Heart left ventricle (tissue), 16 donors: ENCODE measurements around the gene EARS2. TPM values are rescaled to one million over a fixed set of nuclear protein-coding genes. Genes with fewer than 3 reads are reported as not detected.

ENCODE experiments used
- ATAC-seq, 4 donors: fragments of 200-7000 bp; cut with Tn5 transposase; one replicate each; pipeline ENCODE4 v1.9.1; 2020 to 2022; ENCODE audit warnings: moderate library complexity in 4 of 4, mild to moderate bottlenecking in 3 of 4, moderate number of reproducible peaks in 1 of 4
- DNase-seq, 5 donors: peaks; one replicate each; pipeline ENCODE4 v3.0.0-alpha.2; 2020
- H3K27ac ChIP-seq, 12 donors: fragments of 200-600 bp; sonication (generic) in 4 of 12; one replicate each; pipeline versions ENCODE4 v1.5.0 to v1.8.0; 2016 to 2022; ENCODE audit warnings: mild to moderate bottlenecking in 2 of 12
- H3K27me3 ChIP-seq, 9 donors: fragments of 200-600 bp; sonication (generic) in 2 of 9; one replicate each; pipeline versions ENCODE4 v1.5.1 to v1.8.0; 2016 to 2022; ENCODE audit warnings: mild to moderate bottlenecking in 3 of 9
- H3K36me3 ChIP-seq, 9 donors: fragments of 200-600 bp; sonication (generic) in 2 of 9; one replicate each; pipeline versions ENCODE4 v1.5.0 to v1.8.0; 2018 to 2022; ENCODE audit warnings: mild to moderate bottlenecking in 2 of 9
- H3K4me1 ChIP-seq, 12 donors: fragments of 200-600 bp; sonication (generic) in 4 of 12; one replicate each; pipeline versions ENCODE4 v1.5.0 to v1.8.0; 2016 to 2022; ENCODE audit warnings: mild to moderate bottlenecking in 3 of 12
- H3K4me3 ChIP-seq, 12 donors: fragments of 200-600 bp; sonication (generic) in 4 of 12; one replicate each; pipeline versions ENCODE4 v1.5.0 to v1.8.0; 2017 to 2022; ENCODE audit warnings: mild to moderate bottlenecking in 9 of 12, moderate library complexity in 4 of 12
- H3K9me3 ChIP-seq, 12 donors: fragments of 200-600 bp; sonication (generic) in 4 of 12; one replicate each; pipeline versions ENCODE4 v1.5.0 to v1.8.0; 2016 to 2022; ENCODE audit warnings: mild to moderate bottlenecking in 1 of 12
- POLR2A ChIP-seq, 2 donors: fragments of 450-650 bp; IDR thresholded peaks; one replicate each; pipeline ENCODE4 v1.6.1; 2017; ENCODE audit warnings: antibody characterized with exemption in 2 of 2, mild to moderate bottlenecking in 2 of 2, moderate library complexity in 2 of 2
- WGBS, 4 donors: extraction: QIAGEN DNeasy Blood & Tissue Kit in 2 of 4; methylation state at CpG; one replicate each; pipeline versions ENCODE4 v1.1.5 to v1.1.7; 2013 to 2018; 5-methylcytosine and 5-hydroxymethylcytosine counted together
- intact Hi-C, 10 donors: fragments of 100-400 bp; cut with DNase I; formaldehyde crosslinking; loops; one replicate each; pipeline versions ENCODE4 v1.11.1 to v1.14.2; 2022
- polyA plus RNA-seq, 2 donors: library from polyadenylated mRNA; stranded (reverse); fragments of 200-250 nt; gene quantifications; one replicate each; pipeline ENCODE4 v1.2.3, GENCODE V29; 2013
- total RNA-seq, 9 donors: library from RNA; depleted of rRNA in 2 of 9; stranded (reverse); fragments of >200 nt in 2 of 9; fragmentation: NEBNext Ultra II Directional in 3 of 9; extraction: Animal tissue kit (Norgen Biotek cat#: 25700) in 3 of 9; gene quantifications; one replicate each; pipeline versions ENCODE4 v1.1.0 to v1.2.4, GENCODE V29; 2016 to 2023
- TF ChIP-seq, protein P1 (sequence below), 12 donors: fragments of 200-600 bp; sonication (generic) in 4 of 12; IDR thresholded peaks; one replicate each; pipeline versions ENCODE4 v1.5.0 to v1.8.0; 2018 to 2022; ENCODE audit warnings: antibody characterized with exemption in 12 of 12, mild to moderate bottlenecking in 5 of 12
- donor health status: ischemic (EF 13 %, LVEDD 7.1; RV severe dilation, severe dysfunction).
- donor health status: healthy with polysubstance abuse.
- donor health status: DM: no; HTN: yes; CAD: no.
- donor health status: DM: no; HTN: no; CAD: no.
- donor health status: ischemic (EF 25% LVEDD 6.9; RV normal size, moderate dysfunction).
- donor health status: ischemic (EF 25% LVEDD 5.7; RV mildly dilated, moderate dysfunction).
- donor health status: healthy.
- donor health status: DM: yes; HTN: yes; CAD: no.
- donor health status: ischemic (EF 35%, LVEDD 5.7; RV mildly dilated, moderate dysfunction).
- donor health status: nonischemic (EF 11% LVEDD 7.7; RV severe dilation, severe dysfunction).
- donor health status: DM: yes; HTN: yes; CAD: no.
- donor health status: PGD.
- donor health status: ischemic (EF 29% LVEDD 5.4; RV normal size, mild dysfunction).
- donor health status: nonischemic (EF 23%, LVEDD 6.1; RV moderate dilation, normal function).

Gene EARS2
- total and polyA plus RNA-seq, 11 donors: 12.2 to 37.0 (median 21.5) TPM

DNA sequence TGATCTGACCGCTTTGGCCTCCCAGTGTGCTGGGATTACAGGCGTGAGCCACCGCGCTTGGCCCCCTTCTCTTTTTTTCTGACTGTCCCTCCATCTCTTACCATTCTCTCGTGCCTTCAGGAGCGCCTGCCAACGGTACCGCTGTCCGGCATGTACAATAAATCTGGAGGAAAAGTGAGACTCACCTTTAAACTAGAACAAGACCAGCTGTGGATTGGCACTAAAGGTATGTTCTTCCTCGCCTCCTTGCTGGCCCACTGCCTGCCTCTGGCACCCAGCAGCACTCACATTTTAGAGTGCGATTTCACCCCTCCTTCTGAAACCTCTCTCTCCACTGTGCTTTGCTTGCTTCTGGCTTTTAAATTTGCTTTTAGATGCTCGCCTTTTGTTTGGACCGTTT is 5.4 kb upstream of the EARS2 start:
- intact Hi-C loops: no loop called here
- 91 to 96% (median 94%) methylated on average over 13 of the region's 13 CpGs for WGBS, 4 donors

DNA sequence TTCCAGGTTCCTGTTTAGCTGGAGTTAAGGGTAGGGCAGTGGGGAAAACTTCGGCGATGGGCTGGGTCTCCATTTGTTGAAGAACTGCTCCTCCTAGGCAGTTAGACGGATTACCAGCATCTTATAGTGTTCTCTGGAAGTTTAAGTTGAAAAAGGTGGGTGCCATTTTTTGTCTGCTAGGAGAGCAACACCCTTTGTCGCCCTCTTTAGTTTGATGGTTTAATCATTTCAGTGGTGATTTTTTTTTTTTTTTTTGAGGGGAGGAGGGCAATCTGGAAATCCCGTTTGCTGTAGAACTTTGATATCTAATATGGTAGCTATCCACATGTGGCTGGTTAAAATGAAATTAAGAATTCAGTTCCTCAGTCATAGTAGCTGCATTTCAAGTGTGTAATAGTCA is 4.4 kb upstream of the EARS2 start:
- H3K27ac ChIP-seq: no peak overlapping the region
- H3K36me3 ChIP-seq: peaks cover 0 to 78% (median 75%) of the 10 kb centered on the region in 9 donors
- no peaks in the 10 kb centered on the region for H3K27me3 ChIP-seq
- 74 to 83% (median 82%) methylated on average over 5 of the region's 5 CpGs for WGBS, 4 donors
- no peak overlapping the region for H3K4me3 ChIP-seq
- peaks cover 9 to 54% (median 31%) of the 10 kb centered on the region in 12 donors for H3K4me1 ChIP-seq
- DNase-seq (no peak), ATAC-seq (no peak)
- no peak for TF ChIP-seq POLR2A (IDR thresholded peaks at IDR 0.05)
- TF ChIP-seq, protein P1, sequence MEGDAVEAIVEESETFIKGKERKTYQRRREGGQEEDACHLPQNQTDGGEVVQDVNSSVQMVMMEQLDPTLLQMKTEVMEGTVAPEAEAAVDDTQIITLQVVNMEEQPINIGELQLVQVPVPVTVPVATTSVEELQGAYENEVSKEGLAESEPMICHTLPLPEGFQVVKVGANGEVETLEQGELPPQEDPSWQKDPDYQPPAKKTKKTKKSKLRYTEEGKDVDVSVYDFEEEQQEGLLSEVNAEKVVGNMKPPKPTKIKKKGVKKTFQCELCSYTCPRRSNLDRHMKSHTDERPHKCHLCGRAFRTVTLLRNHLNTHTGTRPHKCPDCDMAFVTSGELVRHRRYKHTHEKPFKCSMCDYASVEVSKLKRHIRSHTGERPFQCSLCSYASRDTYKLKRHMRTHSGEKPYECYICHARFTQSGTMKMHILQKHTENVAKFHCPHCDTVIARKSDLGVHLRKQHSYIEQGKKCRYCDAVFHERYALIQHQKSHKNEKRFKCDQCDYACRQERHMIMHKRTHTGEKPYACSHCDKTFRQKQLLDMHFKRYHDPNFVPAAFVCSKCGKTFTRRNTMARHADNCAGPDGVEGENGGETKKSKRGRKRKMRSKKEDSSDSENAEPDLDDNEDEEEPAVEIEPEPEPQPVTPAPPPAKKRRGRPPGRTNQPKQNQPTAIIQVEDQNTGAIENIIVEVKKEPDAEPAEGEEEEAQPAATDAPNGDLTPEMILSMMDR (IDR thresholded peaks at IDR 0.05): no peak
- no peaks in the 10 kb centered on the region for H3K9me3 ChIP-seq
- intact Hi-C loops: no loop called here

More for the DNA sequence above, 5.4 kb upstream of the EARS2 start:
- ATAC-seq: no peak
- Histone ChIP-seq H3K27me3 (no peaks in the 10 kb centered on the region), H3K36me3 (peaks cover 0 to 87% (median 84%) of the 10 kb centered on the region in 9 donors), H3K9me3 (no peaks in the 10 kb centered on the region), H3K4me3 (no peak overlapping the region), H3K4me1 (peaks cover 7 to 50% (median 29%) of the 10 kb centered on the region in 12 donors), H3K27ac (no peak overlapping the region)
- TF ChIP-seq, protein P1 (IDR thresholded peaks at IDR 0.05): no peak
- no peak for TF ChIP-seq POLR2A (IDR thresholded peaks at IDR 0.05)
- DNase-seq: no peak

DNA sequence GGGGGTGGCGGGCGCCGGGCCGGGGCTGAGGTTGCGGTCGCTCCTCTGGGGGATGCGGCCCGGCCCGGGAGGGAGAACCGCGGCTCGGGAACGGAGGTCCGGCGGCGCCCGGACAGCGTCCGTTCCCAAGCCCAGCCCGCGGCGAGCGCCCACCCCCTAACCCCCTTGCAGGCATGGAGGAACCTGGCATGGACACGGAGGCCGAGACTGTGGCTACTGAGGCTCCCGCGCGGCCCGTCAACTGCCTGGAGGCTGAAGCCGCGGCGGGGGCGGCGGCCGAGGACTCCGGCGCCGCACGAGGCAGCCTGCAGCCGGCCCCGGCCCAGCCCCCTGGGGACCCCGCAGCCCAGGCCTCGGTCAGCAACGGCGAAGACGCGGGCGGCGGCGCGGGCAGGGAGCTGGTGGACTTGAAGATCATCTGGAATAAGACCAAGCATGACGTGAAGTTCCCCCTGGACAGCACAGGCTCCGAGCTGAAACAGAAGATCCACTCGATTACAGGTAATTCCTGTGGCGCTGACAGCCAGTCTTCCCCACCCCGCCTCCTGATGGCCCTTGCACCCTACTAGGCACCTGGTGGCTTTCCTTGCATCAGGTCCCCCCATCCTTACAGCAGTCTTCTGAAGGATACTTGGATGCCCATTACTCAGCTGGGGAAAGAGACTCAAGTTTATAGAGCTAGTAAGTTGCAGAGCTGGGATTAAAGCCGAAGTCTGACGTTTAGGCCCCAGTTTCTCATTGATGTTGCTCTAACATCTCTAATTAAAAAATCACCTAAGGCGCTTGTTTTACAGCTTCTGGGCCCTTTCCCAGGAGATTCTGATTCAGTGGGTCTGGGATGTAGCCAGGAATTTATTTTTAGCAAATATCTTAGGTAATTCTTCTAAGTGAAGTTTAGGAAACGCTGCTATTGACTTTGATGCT is 891 bp upstream of the EARS2 start:
- H3K4me1 ChIP-seq: peaks cover 9 to 38% (median 25%) of the 10 kb centered on the region in 12 donors

More for the DNA sequence above, 891 bp upstream of the EARS2 start:
- TF ChIP-seq, protein P1 (IDR thresholded peaks at IDR 0.05): no peak
- no peak for TF ChIP-seq POLR2A (IDR thresholded peaks at IDR 0.05)
- DNase-seq: peak in 2 of 5 donors; percentile 43 to 55
- Histone ChIP-seq H3K9me3 (no peaks in the 10 kb centered on the region), H3K4me3 (peak overlapping the region; percentile 72 to 99 (median 96)), H3K27me3 (no peaks in the 10 kb centered on the region), H3K27ac (peak overlapping the region; percentile 76 to 95 (median 90)), H3K36me3 (peaks cover 0 to 45% (median 39%) of the 10 kb centered on the region in 9 donors)
- 1 to 2% (median 2%) methylated on average over 26 to 60 of the region's 60 CpGs for WGBS, 4 donors
- intact Hi-C loops: loop anchor here (1.0 to 5.0 kb wide), 8 partner anchors 38 to 106 kb away; partner anchors contain the start of genes NDUFAB1 (in 9 of the 10), GGA2 (in 2 of the 10), COG7 (in 1 of the 10) and DCTN5 (in 1 of the 10)
- ATAC-seq: peak in 2 of 4 donors; percentile 30 to 33
